Measurements from ENCODE around the gene NUDT19. TPM values are rescaled to one million over a fixed set of nuclear protein-coding genes. Genes with fewer than 3 reads are reported as not detected.

The NUDT19 gene
- total RNA-seq, 1 donor from 2014 or later: 18.5 TPM

GRCh38 chr19:32719611-32720059 is 28.0 kb downstream of the NUDT19 start, which contains the start of gene TDRD12:
Gene TDRD12, plus strand, starts transcription at chr19:32719767. Its CDS starts 306 bp downstream, at chr19:32720073.
- H3K27me3 ChIP-seq (ENCODE audit: low read depth): no peaks in the 10 kb centered on the region
- H3K36me3 ChIP-seq: peaks cover 5% of the 10 kb centered on the region
- H3K4me1 ChIP-seq: no peaks in the 10 kb centered on the region
- no peak within 1 kb of the TSS for H3K27ac ChIP-seq
- H3K4me3 ChIP-seq: no peak within 1 kb of the TSS
- intact Hi-C loops (cut with DNase I): no loop called here
- DNase-seq (no peak), ATAC-seq (peak in 1 of 2 donors; percentile 32)
- no peak for TF ChIP-seq CTCF (IDR thresholded peaks at IDR 0.05)
- no peaks in the 10 kb centered on the region for H3K9me3 ChIP-seq

GRCh38 chr19:32720216-32720935 is 28.8 kb downstream of the NUDT19 start:
- Histone ChIP-seq H3K4me1 (no peaks in the 10 kb centered on the region), H3K27me3 (ENCODE audit: low read depth) (no peaks in the 10 kb centered on the region), H3K9me3 (no peaks in the 10 kb centered on the region), H3K27ac (no peak overlapping the region), H3K4me3 (no peak overlapping the region), H3K36me3 (no peaks in the 10 kb centered on the region)
- DNase-seq: no peak
- intact Hi-C loops (cut with DNase I): no loop called here
- ATAC-seq: peak in 1 of 2 donors; percentile 9
- TF ChIP-seq CTCF (IDR thresholded peaks at IDR 0.05): no peak

- intact Hi-C loops (cut with DNase I): no loop called here
- no peak for TF ChIP-seq CTCF (IDR thresholded peaks at IDR 0.05)
- peak in 1 of 2 donors; percentile 17 for ATAC-seq
- DNase-seq: no peak
- Histone ChIP-seq H3K27ac (no peak overlapping the region), H3K9me3 (no peaks in the 10 kb centered on the region), H3K4me1 (no peaks in the 10 kb centered on the region), H3K36me3 (no peaks in the 10 kb centered on the region), H3K27me3 (ENCODE audit: low read depth) (no peaks in the 10 kb centered on the region), H3K4me3 (no peak overlapping the region)
These were observed 29.3 kb downstream of the NUDT19 start for GRCh38 chr19:32720936-32721250.

GRCh38 chr19:32735936-32736335 is 44.3 kb downstream of the NUDT19 start:
- Histone ChIP-seq H3K27ac (no peak overlapping the region), H3K9me3 (no peaks in the 10 kb centered on the region), H3K4me3 (no peak overlapping the region), H3K27me3 (ENCODE audit: low read depth) (no peaks in the 10 kb centered on the region), H3K4me1 (no peaks in the 10 kb centered on the region), H3K36me3 (no peaks in the 10 kb centered on the region)
- no peak for ATAC-seq
- DNase-seq: no peak
- intact Hi-C loops (cut with DNase I): no loop called here
- no peak for TF ChIP-seq CTCF (IDR thresholded peaks at IDR 0.05)

- DNase-seq: no peak
- H3K4me1 ChIP-seq: no peaks in the 10 kb centered on the region
- no peaks in the 10 kb centered on the region for H3K9me3 ChIP-seq
- no peak for ATAC-seq
- no peaks in the 10 kb centered on the region for H3K36me3 ChIP-seq
- peaks cover 4% of the 10 kb centered on the region for H3K27me3 ChIP-seq (ENCODE audit: low read depth)
- no peak overlapping the region for H3K4me3 ChIP-seq
- intact Hi-C loops (cut with DNase I): no loop called here
- no peak for TF ChIP-seq CTCF (IDR thresholded peaks at IDR 0.05)
- H3K27ac ChIP-seq: no peak overlapping the region
These were observed 51.4 kb downstream of the NUDT19 start for GRCh38 chr19:32743021-32743420.

All from lower lobe of right lung (tissue), 2 donors.